ENCODE data around the gene ALDH1B1. TPM values are rescaled to one million over a fixed set of nuclear protein-coding genes. Genes with fewer than 3 reads are reported as not detected.
A peak's percentile ranks its signal among the peaks of the same experiment; 100 is the strongest.

Gene ALDH1B1
- 10 to 100 TPM; 13.5 to 16.7 TPM for total RNA-seq

DNA sequence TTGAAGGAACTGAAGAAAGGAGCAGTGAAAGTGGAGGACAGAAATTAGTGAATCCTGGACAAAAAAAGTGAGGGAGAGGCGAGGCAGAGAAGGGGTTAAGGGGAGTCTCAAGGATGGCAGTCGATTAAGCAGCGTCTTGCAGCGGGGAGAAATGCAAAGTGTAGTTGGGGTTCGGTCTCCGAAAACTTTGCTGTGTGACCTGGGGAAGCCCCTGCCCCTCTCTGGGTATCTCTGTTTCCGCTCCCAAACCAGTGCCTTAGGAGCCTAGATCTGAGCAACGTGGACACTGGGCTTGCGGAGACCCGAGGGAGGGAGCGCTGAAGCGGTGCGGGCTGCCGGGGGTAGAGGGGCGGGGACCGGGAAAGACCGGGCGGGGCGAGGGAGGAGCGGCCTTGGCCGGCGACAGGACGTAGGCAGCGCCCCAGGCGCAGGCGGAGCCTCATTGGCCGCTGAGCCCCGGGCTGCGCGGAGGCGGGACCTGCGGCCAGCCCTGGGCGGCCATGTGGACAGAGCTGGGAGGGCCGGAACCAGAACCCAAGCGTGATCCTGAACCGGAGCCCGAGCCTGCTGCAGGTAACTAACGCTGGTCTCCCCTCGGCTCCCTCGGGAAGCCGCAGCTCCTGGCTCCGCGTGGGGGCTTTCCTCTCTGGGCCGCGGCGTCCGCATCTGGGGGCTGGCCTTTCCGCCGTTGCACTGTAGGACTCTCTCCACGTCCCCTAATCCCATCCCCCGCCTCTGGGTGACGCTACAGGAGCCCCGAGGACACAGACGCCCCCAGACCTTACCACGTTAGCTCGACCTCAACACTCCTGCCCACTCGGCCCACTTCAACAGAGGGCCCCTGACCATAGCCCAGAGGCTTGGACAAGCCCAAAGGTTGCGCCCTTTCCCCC is at the start of gene ALDH1B1:
Gene ALDH1B1 (plus strand): TSS at position 468 of the 893 bp plus-strand sequence. CDS start 3,047 bp downstream, outside the sequence.
- H3K9me3 Mint-ChIP-seq (ENCODE audit: low read depth), result no peaks in the 10 kb centered on the region
- peak within 1 kb of the TSS; percentile 82 for H3K27ac Mint-ChIP-seq
- H3K4me3 Mint-ChIP-seq, result peak within 1 kb of the TSS; percentile 86
- peaks cover 20% of the 10 kb centered on the region for H3K27me3 Mint-ChIP-seq
- CTCF ChIA-PET, result interaction anchor here (1.1 to 1.4 kb wide), 3 partner anchors 43 to 479 kb away, joined by 3 to 8 read pairs (median 4); no protein-coding TSS in a partner anchor
- peaks cover 23% of the 10 kb centered on the region for H3K36me3 Mint-ChIP-seq
- peaks cover 11% of the 10 kb centered on the region for H3K4me1 Mint-ChIP-seq
- ATAC-seq (peak; percentile 100), DNase-seq (peak; percentile 81)

DNA sequence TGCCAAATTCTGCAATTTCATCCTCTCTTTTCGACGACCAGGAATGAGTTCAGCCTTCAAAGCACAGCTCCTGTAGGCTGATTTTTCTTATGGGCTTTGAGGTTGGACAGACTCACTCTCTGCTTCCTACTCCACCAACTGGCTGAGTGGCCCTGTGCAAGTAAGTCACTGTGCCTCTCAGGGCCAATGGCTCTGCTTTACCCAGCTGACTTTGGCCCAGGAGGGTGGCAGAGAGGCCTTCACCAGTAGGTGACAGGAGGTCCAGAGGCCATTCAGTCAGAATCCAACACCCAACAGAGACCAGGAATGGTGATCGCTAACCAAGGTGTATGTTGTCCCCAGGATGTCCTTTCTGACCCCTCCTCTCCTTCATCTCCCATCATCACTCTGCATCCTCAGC is 49.5 kb upstream of the ALDH1B1 start:
- DNase-seq (no peak), ATAC-seq (no peak)
- peaks cover 18% of the 10 kb centered on the region for H3K27me3 Mint-ChIP-seq
- CTCF ChIA-PET, result interaction anchor here (1.4 kb wide), 1 partner anchor 8 kb away, joined by 3 read pairs; no protein-coding TSS in a partner anchor
- no peak overlapping the region for H3K4me3 Mint-ChIP-seq
- peaks cover 18% of the 10 kb centered on the region for H3K4me1 Mint-ChIP-seq
- no peaks in the 10 kb centered on the region for H3K9me3 Mint-ChIP-seq (ENCODE audit: low read depth)
- no peaks in the 10 kb centered on the region for H3K36me3 Mint-ChIP-seq
- H3K27ac Mint-ChIP-seq, result no peak overlapping the region

DNA sequence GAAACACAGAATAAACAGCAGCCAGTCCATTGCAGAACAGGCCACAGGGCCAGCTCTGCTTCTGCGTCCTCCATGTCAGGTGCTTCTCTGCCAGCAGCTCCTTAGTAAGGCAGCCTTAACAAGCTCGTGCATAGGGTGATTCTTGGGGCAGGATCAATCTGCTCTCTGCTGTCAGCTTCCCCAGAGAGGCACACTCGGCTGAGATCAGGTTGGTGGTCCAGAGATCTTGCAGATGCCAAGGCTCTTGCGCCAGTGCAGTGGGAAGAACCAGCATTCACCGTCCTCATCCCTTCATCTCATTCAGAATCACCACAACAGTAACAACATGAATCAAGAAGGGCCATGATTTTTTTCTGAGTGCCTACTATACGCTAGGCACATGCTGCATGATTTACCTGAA is 49.0 kb upstream of the ALDH1B1 start:
- Mint-ChIP-seq H3K4me3 (no peak overlapping the region), H3K27me3 (peaks cover 19% of the 10 kb centered on the region), H3K4me1 (peaks cover 16% of the 10 kb centered on the region), H3K9me3 (ENCODE audit: low read depth) (no peaks in the 10 kb centered on the region), H3K27ac (no peak overlapping the region), H3K36me3 (no peaks in the 10 kb centered on the region)
- peak; percentile 21 for DNase-seq
- ATAC-seq, result no peak
- CTCF ChIA-PET, result interaction anchor here (1.4 kb wide), 1 partner anchor 8 kb away, joined by 3 read pairs; no protein-coding TSS in a partner anchor

DNA sequence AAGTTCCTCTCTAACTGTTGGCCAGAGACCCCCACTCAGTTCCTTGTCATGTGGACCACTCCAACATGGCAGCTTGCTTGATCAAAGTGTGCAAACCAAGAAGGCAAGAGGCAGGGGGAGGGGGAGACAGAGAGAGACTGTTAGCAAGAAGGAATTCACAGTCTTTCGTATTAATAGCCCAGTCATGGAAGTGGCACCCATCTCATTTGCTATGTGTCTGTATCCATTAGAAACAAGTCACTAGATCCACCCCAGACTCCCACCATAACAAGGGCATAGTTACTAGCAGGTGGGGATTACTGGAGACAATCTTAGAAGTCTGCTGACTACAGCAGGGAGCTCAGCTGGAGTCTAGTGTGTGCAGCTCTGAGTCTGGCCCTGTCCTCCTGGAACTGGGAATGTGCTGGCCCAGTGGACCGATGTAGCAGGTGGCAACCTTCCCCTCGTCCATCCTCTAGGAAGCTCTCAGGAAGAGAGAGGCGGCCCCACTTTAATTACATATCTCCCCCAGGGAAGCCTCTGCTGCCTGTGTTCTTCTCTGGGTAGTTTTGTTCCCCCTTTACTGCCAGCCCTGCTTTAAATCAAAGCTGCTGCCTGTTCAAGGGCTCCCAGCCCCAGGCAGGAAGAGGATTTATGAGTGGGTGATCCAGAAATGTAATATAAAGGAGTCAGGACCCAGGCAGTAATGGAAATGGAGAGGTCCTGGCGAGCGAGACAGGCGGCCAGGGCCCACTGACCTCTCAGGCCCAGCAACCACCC is 47.8 kb upstream of the ALDH1B1 start:
- no peaks in the 10 kb centered on the region for H3K36me3 Mint-ChIP-seq
- DNase-seq (peak; percentile 9), ATAC-seq (no peak)
- no peaks in the 10 kb centered on the region for H3K9me3 Mint-ChIP-seq (ENCODE audit: low read depth)
- no peak overlapping the region for H3K27ac Mint-ChIP-seq
- CTCF ChIA-PET, result interaction anchor here (0.9 to 1.4 kb wide), 2 partner anchors 10 to 255 kb away, joined by 3 read pairs; no protein-coding TSS in a partner anchor
- peaks cover 6% of the 10 kb centered on the region for H3K4me1 Mint-ChIP-seq
- H3K4me3 Mint-ChIP-seq, result no peak overlapping the region
- peaks cover 21% of the 10 kb centered on the region for H3K27me3 Mint-ChIP-seq

DNA sequence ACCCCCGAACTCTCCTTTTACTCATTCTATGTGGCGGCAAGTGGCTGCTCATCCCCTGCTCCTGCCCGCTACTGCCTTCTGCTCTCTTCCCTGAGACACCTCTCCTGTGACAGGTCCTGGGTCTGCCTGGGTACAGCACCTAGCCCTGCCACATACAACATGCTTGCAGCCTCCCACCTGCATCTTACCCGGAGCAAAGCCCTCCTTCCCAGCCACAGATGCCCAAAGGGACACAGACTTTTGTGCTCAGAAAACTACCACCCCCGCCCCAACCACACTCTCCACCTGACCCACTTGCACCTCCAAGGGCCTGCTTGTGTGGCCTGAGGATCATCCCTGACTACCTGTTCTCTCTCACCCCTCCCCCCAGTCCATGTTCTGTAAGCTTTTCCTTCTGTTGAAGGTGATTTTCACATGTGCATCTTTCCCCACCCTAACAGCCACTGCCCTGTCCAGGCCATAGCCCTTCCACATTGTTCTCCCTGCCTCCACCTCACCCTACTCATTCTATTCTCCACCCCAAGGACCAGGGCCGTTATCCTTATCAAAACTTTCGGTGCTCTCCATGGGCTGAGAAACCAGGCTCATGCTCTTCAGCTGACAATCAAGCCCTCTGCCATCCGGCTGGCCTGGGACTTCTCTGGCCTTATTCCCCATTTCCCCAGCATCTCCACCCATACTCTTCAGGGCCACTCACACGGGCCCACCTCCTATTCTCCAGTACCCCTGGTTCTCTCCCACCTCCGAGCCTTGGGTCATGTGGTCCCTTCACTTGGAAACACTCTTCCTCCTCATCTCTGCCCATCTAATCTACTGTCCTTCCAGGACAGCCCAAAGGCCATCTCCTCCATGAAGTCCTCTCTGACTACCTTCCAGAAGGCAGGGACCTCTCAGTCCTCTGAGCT is 46.4 kb upstream of the ALDH1B1 start:
- H3K4me3 Mint-ChIP-seq, result no peak overlapping the region
- peak; percentile 31 for DNase-seq
- ATAC-seq, result no peak
- H3K27me3 Mint-ChIP-seq, result peaks cover 21% of the 10 kb centered on the region
- H3K4me1 Mint-ChIP-seq, result peaks cover 6% of the 10 kb centered on the region
- CTCF ChIA-PET, result no interaction called here
- no peaks in the 10 kb centered on the region for H3K9me3 Mint-ChIP-seq (ENCODE audit: low read depth)
- no peaks in the 10 kb centered on the region for H3K36me3 Mint-ChIP-seq
- no peak overlapping the region for H3K27ac Mint-ChIP-seq

DNA sequence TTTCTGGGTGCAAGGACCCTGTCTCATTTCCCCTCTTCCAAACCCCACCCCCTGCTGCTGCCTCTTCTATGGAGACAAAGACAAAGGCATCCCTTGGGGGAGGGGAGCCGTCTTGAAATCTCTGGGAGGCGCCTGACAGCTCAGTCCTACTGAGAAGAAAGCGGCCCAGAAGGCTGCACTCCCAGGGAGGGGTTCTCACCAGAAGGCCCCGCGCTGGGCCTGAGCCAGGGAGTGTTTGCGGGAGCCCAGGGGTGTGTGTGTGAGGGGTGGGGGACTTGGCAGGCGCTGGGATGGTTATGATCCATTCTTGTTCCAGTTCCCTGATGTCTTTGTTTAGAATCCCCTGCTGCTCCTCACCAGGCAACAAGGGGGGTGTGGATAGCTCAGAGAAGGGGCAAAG is 45.7 kb upstream of the ALDH1B1 start:
- no peak overlapping the region for H3K27ac Mint-ChIP-seq
- no peak overlapping the region for H3K4me3 Mint-ChIP-seq
- peaks cover 20% of the 10 kb centered on the region for H3K27me3 Mint-ChIP-seq
- H3K9me3 Mint-ChIP-seq (ENCODE audit: low read depth), result no peaks in the 10 kb centered on the region
- DNase-seq, result peak; percentile 26
- CTCF ChIA-PET, result no interaction called here
- no peak for ATAC-seq
- H3K36me3 Mint-ChIP-seq, result no peaks in the 10 kb centered on the region
- peaks cover 6% of the 10 kb centered on the region for H3K4me1 Mint-ChIP-seq

DNA sequence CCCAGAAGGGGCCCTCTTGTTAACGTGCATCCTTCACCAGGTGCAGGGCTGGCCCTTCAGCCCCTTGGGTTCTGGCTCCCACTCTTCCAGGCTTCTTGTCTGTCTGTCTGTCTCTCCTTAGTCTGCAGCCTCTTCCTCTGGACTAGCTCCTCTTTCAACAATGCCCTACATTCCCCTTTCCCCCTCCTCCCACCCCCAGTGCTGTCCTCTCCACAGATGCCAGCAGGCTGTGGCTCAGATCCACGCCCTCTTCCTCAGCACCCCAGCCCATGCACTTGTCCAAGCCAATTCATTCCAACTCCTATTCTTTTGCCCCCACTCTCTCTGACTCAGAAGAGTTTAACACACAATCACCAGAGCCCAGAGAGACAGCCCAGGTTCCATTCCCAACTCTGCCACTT is 45.2 kb upstream of the ALDH1B1 start:
- Mint-ChIP-seq H3K27me3 (peaks cover 20% of the 10 kb centered on the region), H3K4me3 (no peak overlapping the region), H3K27ac (no peak overlapping the region), H3K36me3 (no peaks in the 10 kb centered on the region), H3K4me1 (peaks cover 5% of the 10 kb centered on the region), H3K9me3 (ENCODE audit: low read depth) (no peaks in the 10 kb centered on the region)
- ATAC-seq, result no peak
- CTCF ChIA-PET, result no interaction called here
- no peak for DNase-seq

DNA sequence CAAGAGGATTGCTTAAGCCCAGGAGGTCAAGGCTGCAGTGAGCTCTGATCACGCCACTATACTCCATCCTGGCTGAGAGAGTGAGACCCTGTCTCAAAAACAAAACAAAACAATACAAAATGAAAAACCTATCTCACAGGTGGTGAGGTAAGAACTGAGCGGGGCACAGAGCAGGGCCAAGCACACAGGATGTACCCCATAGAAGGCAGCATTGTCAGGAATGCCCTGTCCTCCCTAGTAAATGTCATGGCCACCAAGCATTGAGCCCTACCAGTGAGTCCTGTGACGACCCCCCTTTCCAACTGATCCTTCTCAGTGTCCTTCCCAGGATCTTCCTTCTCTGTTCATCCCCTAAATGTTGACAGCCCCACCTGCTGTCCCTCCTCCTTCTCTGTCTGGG is 44.6 kb upstream of the ALDH1B1 start:
- CTCF ChIA-PET, result no interaction called here
- ATAC-seq, result no peak
- Mint-ChIP-seq H3K4me3 (no peak overlapping the region), H3K27ac (no peak overlapping the region), H3K4me1 (no peaks in the 10 kb centered on the region), H3K9me3 (ENCODE audit: low read depth) (no peaks in the 10 kb centered on the region), H3K36me3 (no peaks in the 10 kb centered on the region), H3K27me3 (peaks cover 20% of the 10 kb centered on the region)
- no peak for DNase-seq

DNA sequence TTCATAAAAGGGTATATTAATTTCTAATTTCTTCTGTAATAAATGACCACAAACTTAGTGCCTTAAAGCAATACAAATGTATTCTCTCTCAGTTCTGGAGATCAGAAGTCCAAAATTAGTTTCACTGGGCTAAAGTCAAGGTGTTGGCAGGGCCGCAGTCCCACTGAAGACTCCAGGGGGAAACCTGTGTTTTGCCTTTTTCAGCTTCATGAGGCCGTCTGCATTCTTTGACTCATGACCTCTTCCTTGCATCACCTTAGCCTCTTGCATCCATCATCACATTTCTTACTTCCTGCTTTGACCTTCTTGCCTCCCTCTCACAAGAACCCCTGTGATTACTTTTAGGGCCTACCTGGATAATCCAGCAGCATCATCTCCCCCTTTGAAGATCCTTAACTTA is 42.0 kb upstream of the ALDH1B1 start:
- Mint-ChIP-seq H3K4me1 (no peaks in the 10 kb centered on the region), H3K9me3 (ENCODE audit: low read depth) (no peaks in the 10 kb centered on the region), H3K4me3 (no peak overlapping the region), H3K27me3 (peaks cover 20% of the 10 kb centered on the region), H3K27ac (no peak overlapping the region), H3K36me3 (no peaks in the 10 kb centered on the region)
- no peak for ATAC-seq
- DNase-seq, result no peak
- CTCF ChIA-PET, result no interaction called here

DNA sequence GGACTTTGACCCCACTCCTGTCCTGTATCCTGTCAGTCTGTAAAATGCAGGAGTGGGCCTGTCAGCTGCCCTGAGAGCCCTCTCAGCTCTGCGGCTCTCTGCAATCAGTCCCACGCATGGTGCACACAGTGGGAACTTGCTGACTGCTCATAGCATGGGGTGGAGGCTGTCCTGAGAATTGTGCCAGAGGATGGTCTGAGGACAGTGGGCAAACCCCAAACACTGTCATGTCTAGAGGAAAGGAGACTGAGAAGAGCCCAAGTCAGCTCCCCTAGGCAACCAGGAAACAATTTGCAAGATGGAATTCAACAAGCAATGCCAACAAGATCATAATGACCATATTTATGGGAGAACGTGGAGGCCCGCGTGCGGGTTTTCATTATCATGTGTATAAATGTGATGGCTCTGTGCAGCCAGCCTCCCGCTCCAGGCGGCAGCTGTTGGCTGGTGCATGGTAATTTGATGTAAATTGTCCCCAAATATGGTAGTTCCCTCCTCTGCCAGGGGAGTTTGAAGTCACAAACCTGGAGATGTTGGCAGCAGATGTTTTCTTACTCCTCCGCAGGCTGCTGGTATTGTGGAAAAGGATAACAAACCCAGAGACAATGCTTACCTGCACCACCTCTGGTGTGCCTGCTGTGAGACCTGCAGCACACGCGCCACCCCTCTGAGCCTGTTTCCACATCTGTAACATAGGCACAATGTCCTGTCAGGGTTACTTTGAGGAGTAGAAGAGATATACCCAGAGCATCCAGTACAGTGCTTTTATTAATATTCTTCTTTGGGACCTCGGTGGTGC is 39.8 kb upstream of the ALDH1B1 start:
- DNase-seq (no peak), ATAC-seq (no peak)
- Mint-ChIP-seq H3K9me3 (ENCODE audit: low read depth) (no peaks in the 10 kb centered on the region), H3K27me3 (peaks cover 16% of the 10 kb centered on the region), H3K4me3 (no peak overlapping the region), H3K27ac (no peak overlapping the region), H3K36me3 (no peaks in the 10 kb centered on the region), H3K4me1 (no peaks in the 10 kb centered on the region)
- CTCF ChIA-PET, result no interaction called here

DNA sequence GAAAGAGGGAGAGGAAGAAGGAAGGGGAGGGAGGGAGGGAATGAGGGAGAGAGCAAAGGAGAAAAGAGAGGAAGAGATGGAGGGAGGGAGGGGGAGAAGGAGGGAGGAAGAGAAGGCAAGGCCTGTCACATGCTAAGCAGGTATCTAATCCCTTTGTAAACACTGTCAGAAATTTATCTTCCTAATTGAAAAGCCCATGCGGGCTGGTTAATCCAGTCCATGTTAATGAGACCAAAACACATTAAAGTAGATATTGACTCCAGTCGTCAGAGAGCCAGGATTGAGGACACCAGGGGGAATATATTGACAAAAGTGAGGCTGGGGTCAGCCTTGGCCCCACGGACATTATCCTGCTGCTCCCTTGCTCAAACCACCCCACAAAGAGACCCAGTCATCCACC is 37.4 kb upstream of the ALDH1B1 start:
- DNase-seq (no peak), ATAC-seq (no peak)
- no peak overlapping the region for H3K4me3 Mint-ChIP-seq
- CTCF ChIA-PET, result no interaction called here
- H3K27ac Mint-ChIP-seq, result no peak overlapping the region
- H3K4me1 Mint-ChIP-seq, result no peaks in the 10 kb centered on the region
- H3K27me3 Mint-ChIP-seq, result peaks cover 1% of the 10 kb centered on the region
- H3K9me3 Mint-ChIP-seq (ENCODE audit: low read depth), result no peaks in the 10 kb centered on the region
- H3K36me3 Mint-ChIP-seq, result no peaks in the 10 kb centered on the region

DNA sequence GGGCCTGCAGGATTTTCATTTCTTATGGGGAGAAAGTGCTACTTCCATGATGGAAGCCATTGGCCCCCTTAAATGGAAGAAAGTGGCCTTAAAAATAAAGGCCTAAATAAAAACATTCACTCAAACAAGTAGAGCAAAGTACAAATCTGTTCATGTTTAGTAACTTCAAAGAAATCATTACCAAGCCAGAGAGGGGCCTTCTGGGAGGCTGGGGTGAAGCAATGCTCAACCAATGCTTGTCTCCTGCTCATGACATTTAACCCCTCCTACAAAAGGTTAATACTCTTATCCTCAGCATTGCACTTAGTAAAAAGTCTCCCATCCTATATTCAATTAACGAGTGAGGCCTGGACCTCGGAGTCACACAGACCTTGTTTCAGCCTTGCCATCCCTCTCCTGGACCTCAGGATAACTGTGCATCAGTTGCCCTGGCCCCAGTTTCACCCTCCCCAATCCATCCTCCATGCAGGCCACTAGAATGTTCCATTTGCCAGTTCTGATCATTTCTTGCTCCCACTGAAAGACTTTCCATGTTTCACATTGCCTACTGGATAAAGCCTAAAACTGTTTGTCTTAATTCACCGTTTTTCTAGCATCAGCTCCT is 36.9 kb upstream of the ALDH1B1 start:
- no peak overlapping the region for H3K4me3 Mint-ChIP-seq
- no peaks in the 10 kb centered on the region for H3K36me3 Mint-ChIP-seq
- CTCF ChIA-PET, result no interaction called here
- ATAC-seq, result no peak
- H3K27me3 Mint-ChIP-seq, result no peaks in the 10 kb centered on the region
- H3K4me1 Mint-ChIP-seq, result no peaks in the 10 kb centered on the region
- DNase-seq, result no peak
- H3K9me3 Mint-ChIP-seq (ENCODE audit: low read depth), result no peaks in the 10 kb centered on the region
- H3K27ac Mint-ChIP-seq, result no peak overlapping the region
